D341Med (cell line): ENCODE data around the gene CFAP157.
A peak's percentile ranks its signal among the peaks of the same experiment; 100 is the strongest.
"Not testable (repeated sequence)": the region's sequence is repeated elsewhere in the genome, so short reads cannot be mapped to it uniquely, and the experiment has no call there.

Experiments used
- DNase-seq: peaks from one replicate; pipeline ENCODE4 v3.0.0; 2012; ENCODE audit warnings: low spot score

Gene CFAP157

GRCh38 chr9:127735530-127736185 is 28.9 kb downstream of the CFAP157 start:
- no peak for DNase-seq

- DNase-seq = no peak
Observed at GRCh38 chr9:127738666-127739065, 31.9 kb downstream of the CFAP157 start.

DNA sequence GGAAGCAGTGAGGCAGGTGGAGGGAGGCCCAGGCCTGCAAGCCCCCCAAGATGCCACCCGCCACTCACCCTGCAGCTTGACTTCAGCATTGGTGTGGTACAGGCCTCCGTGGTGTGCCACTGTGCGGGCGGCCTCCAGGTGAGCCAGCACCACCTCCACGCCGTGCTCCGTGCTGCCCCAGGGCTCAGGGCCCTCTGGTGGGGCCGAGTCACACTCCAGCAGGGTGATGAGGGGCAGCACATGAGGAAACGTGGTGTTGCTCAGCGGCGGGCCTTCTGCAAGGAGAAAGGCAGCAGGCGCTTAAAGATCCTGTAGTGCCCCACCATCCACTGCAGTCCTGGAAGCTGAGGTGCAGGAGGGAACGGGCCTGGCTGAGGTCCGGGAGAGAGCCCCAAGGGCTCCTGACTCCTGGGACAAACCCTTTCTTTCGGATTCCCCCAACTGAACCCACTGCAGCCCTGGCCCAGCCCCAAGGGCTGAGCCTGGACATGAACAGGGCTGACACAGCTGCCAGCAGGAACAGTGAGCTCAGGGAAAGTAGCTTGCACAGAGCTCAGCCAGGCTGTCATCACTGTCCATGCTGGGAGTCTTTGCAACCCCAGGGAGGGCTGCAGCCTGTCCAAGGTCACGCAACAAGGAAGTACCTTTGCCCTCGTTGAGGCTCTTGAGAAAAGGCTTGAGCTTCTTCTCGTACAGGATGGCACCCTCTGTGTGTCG is 33.0 kb downstream of the CFAP157 start:
- DNase-seq = no peak

DNA sequence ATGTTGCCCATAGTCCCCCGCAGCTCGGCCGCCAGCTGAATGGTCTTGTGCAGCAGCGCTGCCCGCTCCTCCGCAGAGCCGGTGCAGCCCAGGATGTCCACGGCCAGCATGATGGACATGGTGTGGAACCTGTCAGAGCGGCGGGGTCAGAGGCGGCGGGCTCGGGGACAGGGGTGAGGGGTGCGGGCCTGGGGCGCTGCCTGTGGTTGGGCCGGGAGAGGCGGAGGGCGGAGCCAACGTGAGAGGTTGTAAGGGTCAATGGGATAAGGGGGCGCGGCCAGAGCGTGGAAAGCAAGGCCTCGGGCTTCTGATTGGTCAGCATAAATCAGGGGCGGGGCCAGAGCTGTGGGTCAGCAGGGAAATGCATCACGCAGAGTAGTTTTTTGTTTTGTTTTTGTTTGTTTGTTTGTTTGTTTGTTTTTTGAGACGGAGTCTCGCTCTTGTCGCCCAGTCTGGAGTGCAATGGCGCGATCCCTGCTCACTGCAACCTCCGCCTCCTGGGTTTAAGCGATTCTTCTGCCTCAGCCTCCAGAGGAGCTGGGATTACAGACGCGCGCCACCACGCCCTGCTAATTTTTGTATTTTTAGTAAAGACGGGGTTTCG is 35.1 kb downstream of the CFAP157 start:
- DNase-seq = no peak

GRCh38 chr9:127742435-127743088 is 35.8 kb downstream of the CFAP157 start:
- peak; percentile 66 for DNase-seq

DNA sequence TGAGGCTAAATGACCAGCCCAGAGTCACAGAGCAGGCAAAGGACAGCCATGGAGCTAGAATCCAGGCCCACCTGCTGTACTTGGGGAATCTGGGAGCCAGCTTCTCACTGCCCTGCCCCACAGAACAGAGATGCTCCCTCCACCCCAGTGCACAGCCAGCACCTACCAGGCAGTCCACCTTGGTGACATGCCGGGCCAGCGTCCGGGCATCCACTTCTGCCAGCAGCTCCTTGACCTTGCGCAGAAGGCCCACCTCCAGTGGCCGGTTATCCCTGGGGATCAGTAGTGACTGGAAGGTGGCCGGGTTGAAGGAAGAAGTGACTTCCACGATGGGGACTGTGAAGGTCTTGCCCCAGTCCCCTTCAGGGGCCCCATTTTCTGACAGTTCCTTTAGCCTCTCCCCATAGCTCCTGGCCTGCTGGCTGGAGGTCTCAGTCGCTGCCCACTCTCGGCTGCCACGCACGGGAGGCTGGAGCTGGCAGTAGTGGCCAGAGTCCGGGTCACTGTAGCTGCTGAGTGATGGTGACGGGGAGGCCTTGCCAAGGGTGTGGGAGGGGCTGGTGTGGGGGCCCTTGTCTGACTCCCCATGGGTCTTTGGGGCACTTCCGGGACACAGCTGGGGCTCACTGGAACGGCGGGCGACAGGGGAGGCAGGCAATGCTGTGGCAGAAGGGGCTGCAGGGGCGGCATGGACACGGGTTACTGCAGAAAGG is 37.8 kb downstream of the CFAP157 start:
- DNase-seq = no peak

DNA sequence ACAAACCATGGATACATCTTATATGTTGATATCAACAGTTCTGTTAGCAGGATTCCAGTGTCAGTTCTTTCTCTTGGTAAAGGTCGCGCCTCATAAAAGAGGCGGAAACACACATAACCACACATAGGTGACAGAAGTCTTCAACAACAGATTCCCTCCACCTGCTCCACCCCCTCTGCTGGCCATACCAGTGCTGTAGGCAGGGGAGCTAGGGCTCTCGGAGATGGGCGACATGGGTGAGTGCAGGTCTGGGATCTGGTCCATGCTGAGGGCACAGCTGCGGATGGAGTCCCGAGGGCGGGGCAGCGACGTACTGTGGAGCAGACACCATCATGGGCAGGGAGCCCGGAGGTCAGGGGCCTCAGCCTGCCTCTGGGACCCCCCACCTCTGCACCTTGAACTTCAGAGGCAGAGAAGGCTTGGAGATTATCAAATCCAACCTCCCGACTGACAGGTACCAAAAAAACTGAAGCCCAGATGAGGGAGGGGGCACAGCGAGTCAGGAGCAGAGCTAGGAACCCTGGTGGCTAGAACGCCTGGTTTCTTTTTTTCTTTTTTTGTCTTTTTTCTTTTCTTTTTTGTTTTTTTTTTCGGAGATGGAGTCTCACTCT is 40.3 kb downstream of the CFAP157 start:
- no peak for DNase-seq

- no peak for DNase-seq
Observed at GRCh38 chr9:127749090-127749787, 42.5 kb downstream of the CFAP157 start.

- no peak for DNase-seq
Observed at GRCh38 chr9:127751269-127752054, 44.7 kb downstream of the CFAP157 start.

DNA sequence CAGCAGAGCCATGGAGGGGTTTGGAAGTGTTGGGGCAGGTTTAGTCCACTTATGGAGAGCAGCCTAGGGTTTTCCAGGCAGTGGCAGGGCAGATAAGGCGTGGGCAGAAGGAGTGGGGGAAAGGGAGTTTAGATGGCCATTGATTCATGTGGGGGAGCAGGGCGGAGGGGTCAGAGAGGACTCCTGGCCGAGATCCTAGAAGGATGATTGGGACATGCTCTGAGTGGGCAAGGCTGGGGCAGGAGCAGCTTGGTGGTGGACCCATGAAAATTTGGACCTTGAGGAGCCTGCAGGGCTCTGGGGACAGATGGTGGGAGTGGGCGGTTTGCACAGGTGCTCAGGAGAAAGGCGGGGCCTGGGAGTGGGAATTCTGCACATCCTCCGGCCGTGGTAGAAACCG is 46.4 kb downstream of the CFAP157 start:
- no peak for DNase-seq

GRCh38 chr9:127753622-127754021 is 46.8 kb downstream of the CFAP157 start:
- DNase-seq = no peak

GRCh38 chr9:127754099-127755060 is 47.6 kb downstream of the CFAP157 start:
- DNase-seq = peak; percentile 93

- peak; percentile 78 for DNase-seq
Observed at GRCh38 chr9:127755061-127756060, 48.6 kb downstream of the CFAP157 start.

- DNase-seq = no peak
Observed at GRCh38 chr9:127756233-127756632, 49.4 kb downstream of the CFAP157 start.

DNA sequence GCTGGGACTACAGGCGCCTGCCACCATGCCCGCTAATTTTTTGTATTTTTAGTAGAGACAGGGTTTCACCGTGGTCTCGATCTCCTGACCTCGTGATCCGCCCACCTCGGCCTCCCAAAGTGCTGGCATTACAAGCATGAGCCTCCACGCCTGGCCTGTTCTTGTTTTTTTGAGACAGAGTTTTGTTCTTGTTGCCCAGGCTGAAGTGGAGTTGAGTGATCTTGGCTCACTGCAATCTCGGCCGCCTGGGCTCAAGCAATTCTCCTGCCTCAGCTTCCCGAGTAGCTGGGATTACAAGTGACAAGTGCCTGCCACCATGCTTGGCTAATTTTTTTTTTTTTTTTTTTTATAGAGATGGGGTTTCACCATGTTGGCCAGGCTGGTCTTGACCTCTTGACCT is 50.0 kb downstream of the CFAP157 start:
- DNase-seq = not testable (repeated sequence)

DNA sequence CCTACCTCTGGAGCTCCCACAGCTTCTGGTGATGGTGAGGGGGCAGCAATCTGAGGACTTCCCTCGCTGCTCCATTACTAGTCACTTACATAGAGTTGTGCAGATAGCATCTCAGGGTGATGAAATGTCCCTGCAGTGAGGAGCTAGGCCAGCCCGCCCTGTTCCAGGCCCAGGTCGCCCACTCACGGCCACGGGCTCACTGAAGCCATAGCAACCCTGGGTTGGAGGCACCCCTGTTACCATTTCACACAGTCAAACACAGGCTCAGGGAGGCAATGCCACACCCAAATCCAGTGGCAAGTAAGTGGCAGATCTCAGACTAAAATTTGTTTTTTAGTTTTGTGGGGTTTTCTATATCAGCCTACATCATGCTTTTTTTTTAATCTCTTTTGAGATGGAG is 52.1 kb downstream of the CFAP157 start:
- DNase-seq = no peak

- no peak for DNase-seq
Observed at GRCh38 chr9:127761061-127761460, 54.3 kb downstream of the CFAP157 start.

- no peak for DNase-seq
Observed at GRCh38 chr9:127761491-127761956, 54.7 kb downstream of the CFAP157 start.
